Osteoblast (primary cell): ENCODE measurements around the gene MRAP2. TPM values are rescaled to one million over a fixed set of nuclear protein-coding genes. Genes with fewer than 3 reads are reported as not detected.
"Not testable (repeated sequence)": the region's sequence is repeated elsewhere in the genome, so short reads cannot be mapped to it uniquely, and the experiment has no call there.

Experiments
- DNase-seq: peaks from one replicate; pipeline ENCODE4 v3.0.0; 2011; ENCODE audit warnings: low spot score, mixed read lengths; ENCODE audit not compliant: insufficient read length; ENCODE audit errors: missing footprints
- H2AFZ ChIP-seq: 2 replicates; pipeline ENCODE4 v1.6.0; 2011; ENCODE audit warnings: mild to moderate bottlenecking, low read length
- H3K27ac ChIP-seq: 2 replicates; pipeline ENCODE4 v1.5.1; 2011; ENCODE audit warnings: mild to moderate bottlenecking, low read depth, low read length, moderate library complexity
- H3K27me3 ChIP-seq: 2 replicates; pipeline ENCODE4 v1.6.0; 2012; ENCODE audit warnings: mild to moderate bottlenecking, control low read depth, inconsistent platforms, low read length, moderate library complexity; ENCODE audit not compliant: insufficient read depth
- H3K36me3 ChIP-seq: 2 replicates; pipeline ENCODE4 v1.5.1; 2011; ENCODE audit warnings: mild to moderate bottlenecking, low read length, control low read depth, moderate library complexity; ENCODE audit not compliant: insufficient read depth
- H3K4me1 ChIP-seq: 2 replicates; pipeline ENCODE4 v1.5.1; 2011; ENCODE audit warnings: mild to moderate bottlenecking, low read length, control low read depth, moderate library complexity; ENCODE audit not compliant: insufficient read depth
- H3K4me2 ChIP-seq: 2 replicates; pipeline ENCODE4 v1.6.0; 2011; ENCODE audit warnings: mild to moderate bottlenecking, low read length; ENCODE audit not compliant: insufficient read depth
- H3K4me3 ChIP-seq: fragments of 200-600 bp; sonication (generic); 3 replicates; pipeline ENCODE4 v1.5.1; 2012; ENCODE audit warnings: mild to moderate bottlenecking, low read length, inconsistent platforms; ENCODE audit not compliant: insufficient read depth
- H3K79me2 ChIP-seq: 2 replicates; pipeline ENCODE4 v1.6.0; 2012; ENCODE audit warnings: mild to moderate bottlenecking, low read length, control low read depth, inconsistent platforms; ENCODE audit not compliant: insufficient read depth
- H3K9me3 ChIP-seq: 2 replicates; pipeline ENCODE4 v1.5.1; 2011; ENCODE audit warnings: low read depth, low read length, control low read depth
- H4K20me1 ChIP-seq: 2 replicates; pipeline ENCODE4 v1.6.0; 2012; ENCODE audit warnings: mild to moderate bottlenecking, low read length, control low read depth; ENCODE audit not compliant: insufficient read depth
- CTCF ChIP-seq: IDR thresholded peaks from 2 replicates; pipeline ENCODE4 v1.5.1; 2011; ENCODE audit warnings: mild to moderate bottlenecking, low read depth, low read length, moderate library complexity; ENCODE audit errors: extremely low read depth
- total RNA-seq: library from RNA; depleted of rRNA; stranded (reverse); fragments of >200 nt; gene quantifications from 2 replicates; pipeline ENCODE4 v1.2.3, GENCODE V29; 2012

Gene MRAP2
- total RNA-seq, 1 donor = 5.1 TPM

GRCh38 chr6:84062519-84063154 lies 29.1 kb downstream of the MRAP2 start:
- no peak overlapping the region for H3K27ac ChIP-seq
- no peak for TF ChIP-seq CTCF
- H3K4me3 ChIP-seq = no peak overlapping the region
- H3K4me1 ChIP-seq = no peaks in the 10 kb centered on the region
- H3K36me3 ChIP-seq = no peaks in the 10 kb centered on the region
- no peaks in the 10 kb centered on the region for H3K79me2 ChIP-seq
- no peak for DNase-seq
- no peak overlapping the region for H3K4me2 ChIP-seq
- H2AFZ ChIP-seq = no peak overlapping the region
- H3K9me3 ChIP-seq = no peaks in the 10 kb centered on the region
- H4K20me1 ChIP-seq = no peaks in the 10 kb centered on the region
- H3K27me3 ChIP-seq = no peaks in the 10 kb centered on the region

GRCh38 chr6:84065693-84066290 lies 32.2 kb downstream of the MRAP2 start:
- H3K4me1 ChIP-seq = no peaks in the 10 kb centered on the region
- peak overlapping the region; percentile 30 for H2AFZ ChIP-seq
- H4K20me1 ChIP-seq = no peaks in the 10 kb centered on the region
- H3K27ac ChIP-seq = peak overlapping the region; percentile 14
- DNase-seq = peak; percentile 92
- no peaks in the 10 kb centered on the region for H3K79me2 ChIP-seq
- H3K9me3 ChIP-seq = no peaks in the 10 kb centered on the region
- no peak for TF ChIP-seq CTCF
- no peak overlapping the region for H3K4me3 ChIP-seq
- no peaks in the 10 kb centered on the region for H3K36me3 ChIP-seq
- no peak overlapping the region for H3K4me2 ChIP-seq
- H3K27me3 ChIP-seq = no peaks in the 10 kb centered on the region

GRCh38 chr6:84066536-84066935 lies 33.0 kb downstream of the MRAP2 start:
- H3K4me3 ChIP-seq = no peak overlapping the region
- no peaks in the 10 kb centered on the region for H3K4me1 ChIP-seq
- no peaks in the 10 kb centered on the region for H3K27me3 ChIP-seq
- no peaks in the 10 kb centered on the region for H4K20me1 ChIP-seq
- H3K79me2 ChIP-seq = no peaks in the 10 kb centered on the region
- no peak overlapping the region for H2AFZ ChIP-seq
- H3K4me2 ChIP-seq = no peak overlapping the region
- peak overlapping the region; percentile 14 for H3K27ac ChIP-seq
- TF ChIP-seq CTCF = no peak
- no peaks in the 10 kb centered on the region for H3K36me3 ChIP-seq
- DNase-seq = peak; percentile 77
- no peaks in the 10 kb centered on the region for H3K9me3 ChIP-seq

- H3K36me3 ChIP-seq, H3K79me2 ChIP-seq, H3K27me3 ChIP-seq, H3K4me2 ChIP-seq, H3K4me3 ChIP-seq, H3K4me1 ChIP-seq, H3K27ac ChIP-seq, H3K9me3 ChIP-seq, H2AFZ ChIP-seq, DNase-seq, H4K20me1 ChIP-seq: not testable (repeated sequence)
These were observed 35.3 kb downstream of the MRAP2 start for GRCh38 chr6:84068873-84069272.
